ENCODE data around the gene ZNF385A. TPM values are rescaled to one million over a fixed set of nuclear protein-coding genes. Genes with fewer than 3 reads are reported as not detected.

ZNF385A gene
- total RNA-seq, 1 donor: 2.2 TPM

GRCh38 chr12:54376596-54376995 lies 7.9 kb downstream of the ZNF385A start:
- TF ChIP-seq, protein P1, sequence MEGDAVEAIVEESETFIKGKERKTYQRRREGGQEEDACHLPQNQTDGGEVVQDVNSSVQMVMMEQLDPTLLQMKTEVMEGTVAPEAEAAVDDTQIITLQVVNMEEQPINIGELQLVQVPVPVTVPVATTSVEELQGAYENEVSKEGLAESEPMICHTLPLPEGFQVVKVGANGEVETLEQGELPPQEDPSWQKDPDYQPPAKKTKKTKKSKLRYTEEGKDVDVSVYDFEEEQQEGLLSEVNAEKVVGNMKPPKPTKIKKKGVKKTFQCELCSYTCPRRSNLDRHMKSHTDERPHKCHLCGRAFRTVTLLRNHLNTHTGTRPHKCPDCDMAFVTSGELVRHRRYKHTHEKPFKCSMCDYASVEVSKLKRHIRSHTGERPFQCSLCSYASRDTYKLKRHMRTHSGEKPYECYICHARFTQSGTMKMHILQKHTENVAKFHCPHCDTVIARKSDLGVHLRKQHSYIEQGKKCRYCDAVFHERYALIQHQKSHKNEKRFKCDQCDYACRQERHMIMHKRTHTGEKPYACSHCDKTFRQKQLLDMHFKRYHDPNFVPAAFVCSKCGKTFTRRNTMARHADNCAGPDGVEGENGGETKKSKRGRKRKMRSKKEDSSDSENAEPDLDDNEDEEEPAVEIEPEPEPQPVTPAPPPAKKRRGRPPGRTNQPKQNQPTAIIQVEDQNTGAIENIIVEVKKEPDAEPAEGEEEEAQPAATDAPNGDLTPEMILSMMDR (IDR thresholded peaks at IDR 0.05; ENCODE audit: insufficient read depth, low read depth, low read length): no peak
- no peak overlapping the region for H3K4me3 ChIP-seq (ENCODE audit: low read depth, low read length)
- peak; percentile 48 for DNase-seq (ENCODE audit: low read depth)

GRCh38 chr12:54375259-54375579 lies 9.3 kb downstream of the ZNF385A start:
- no peak for DNase-seq (ENCODE audit: low read depth)
- TF ChIP-seq, protein P1 (IDR thresholded peaks at IDR 0.05; ENCODE audit: insufficient read depth, low read depth, low read length): no peak
- no peak overlapping the region for H3K4me3 ChIP-seq (ENCODE audit: low read depth, low read length)

DNA sequence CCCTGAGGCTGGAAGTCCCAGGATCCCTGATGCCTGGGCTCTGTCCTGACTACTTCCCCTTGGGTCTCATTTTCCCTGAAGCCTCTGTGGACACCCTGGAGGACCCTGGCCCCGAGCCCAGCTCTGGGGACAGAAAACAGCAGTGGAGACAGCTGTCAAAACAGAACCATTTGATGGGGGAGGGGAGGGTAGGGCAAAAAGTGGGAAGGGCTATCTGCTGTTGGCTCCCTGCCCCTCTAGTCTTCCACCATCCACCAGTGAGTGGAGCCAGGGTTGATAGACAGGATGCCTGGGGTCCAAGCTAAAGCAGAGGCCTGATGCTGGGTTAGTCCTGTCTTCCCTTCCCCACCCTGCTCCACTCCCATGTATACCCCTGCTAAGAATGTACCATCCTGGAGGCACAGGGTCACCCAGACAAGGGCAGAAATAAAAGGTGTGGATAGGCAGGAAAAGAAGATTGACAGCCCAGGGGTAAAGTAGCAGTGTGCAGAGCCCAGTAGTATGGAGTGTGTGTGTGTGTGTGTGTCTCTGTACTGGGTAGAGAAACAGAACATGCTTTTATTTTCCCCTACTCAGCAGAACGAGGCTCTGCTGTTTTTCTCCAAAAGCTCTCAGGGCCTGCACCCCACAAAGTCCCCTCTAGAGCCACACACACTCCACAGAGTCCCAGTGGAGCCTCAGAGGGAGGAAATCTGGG lies 9.8 kb downstream of the ZNF385A start:
- no peak overlapping the region for H3K4me3 ChIP-seq (ENCODE audit: low read depth, low read length)
- TF ChIP-seq, protein P1 (IDR thresholded peaks at IDR 0.05; ENCODE audit: insufficient read depth, low read depth, low read length): no peak
- no peak for DNase-seq (ENCODE audit: low read depth)

- no peak for DNase-seq (ENCODE audit: low read depth)
- TF ChIP-seq, protein P1 (IDR thresholded peaks at IDR 0.05; ENCODE audit: insufficient read depth, low read depth, low read length): no peak
- no peak overlapping the region for H3K4me3 ChIP-seq (ENCODE audit: low read depth, low read length)
Measured at GRCh38 chr12:54373649-54374561, 10.6 kb downstream of the ZNF385A start.

DNA sequence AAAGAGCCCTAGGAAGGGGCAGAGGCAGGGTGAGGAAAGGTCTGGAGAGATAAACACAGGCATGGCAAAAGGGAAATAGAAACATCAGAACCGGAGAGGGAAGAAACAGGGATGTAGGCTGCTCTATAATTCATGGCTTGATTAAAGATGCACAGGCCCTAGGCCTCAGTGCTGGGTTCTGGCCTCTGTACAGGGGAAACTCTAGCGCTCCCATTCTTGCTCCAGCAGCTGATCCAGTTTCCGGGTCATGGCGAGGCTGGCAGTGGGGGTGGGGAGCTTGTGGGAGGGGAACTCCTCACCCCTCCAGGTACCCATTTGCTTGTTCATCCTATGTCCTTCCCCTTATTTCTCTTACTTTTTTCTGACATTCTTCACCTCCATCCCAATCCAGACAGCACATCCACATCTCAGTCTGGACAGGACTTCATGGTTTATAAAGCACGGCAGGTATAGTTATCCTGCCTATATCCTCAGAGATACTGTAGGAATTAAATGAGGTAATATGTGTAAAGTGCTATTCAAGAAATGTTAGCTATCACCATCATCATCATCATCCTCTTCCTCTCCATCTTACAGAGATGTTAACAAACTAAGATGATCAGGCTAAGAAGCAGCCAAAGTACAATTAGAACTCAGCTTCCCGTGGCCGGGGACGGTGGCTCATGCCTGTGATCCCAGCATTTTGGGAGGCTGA lies 12.3 kb downstream of the ZNF385A start:
- H3K4me3 ChIP-seq (ENCODE audit: low read depth, low read length): no peak overlapping the region
- TF ChIP-seq, protein P1 (IDR thresholded peaks at IDR 0.05; ENCODE audit: insufficient read depth, low read depth, low read length): no peak
- no peak for DNase-seq (ENCODE audit: low read depth)

DNA sequence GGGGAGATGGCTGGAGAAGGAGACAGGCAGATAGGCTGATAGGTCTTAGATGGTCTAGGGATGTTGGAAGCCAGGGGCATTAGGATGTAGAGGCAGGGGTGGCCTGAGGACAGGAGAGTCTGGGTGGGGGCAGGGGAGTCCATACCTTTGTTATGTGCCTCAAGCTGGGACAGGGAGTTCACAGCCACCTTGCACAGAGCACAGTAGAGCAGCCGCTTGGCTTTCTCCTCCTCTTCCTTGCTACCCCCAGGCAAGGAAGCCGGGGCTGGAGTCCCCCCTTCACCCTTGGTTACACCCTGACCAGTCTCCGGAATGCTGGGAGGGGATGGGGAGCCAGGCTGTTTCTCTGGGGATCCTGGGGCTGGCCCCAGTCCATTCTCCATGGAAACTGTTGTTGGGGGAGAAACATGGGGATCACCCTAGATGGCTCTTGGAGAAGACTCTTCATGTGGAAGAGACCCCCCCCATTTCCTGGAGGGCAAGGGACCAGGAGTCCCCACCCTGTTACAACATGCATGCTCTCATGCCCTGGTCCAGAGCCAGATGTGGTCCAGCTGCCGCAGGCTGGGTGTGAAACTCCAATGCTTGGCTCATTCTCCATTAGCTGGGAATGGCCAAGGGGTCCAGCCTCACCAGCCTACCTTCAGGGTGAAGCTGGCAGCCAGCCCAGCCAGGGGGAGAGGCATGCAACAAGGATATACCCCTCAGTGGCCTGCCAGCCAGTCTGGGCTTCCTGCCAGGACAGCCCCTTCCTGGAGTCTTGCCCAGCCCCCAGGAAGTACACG lies 13.0 kb downstream of the ZNF385A start:
- TF ChIP-seq, protein P1 (IDR thresholded peaks at IDR 0.05; ENCODE audit: insufficient read depth, low read depth, low read length): no peak
- no peak overlapping the region for H3K4me3 ChIP-seq (ENCODE audit: low read depth, low read length)
- peak; percentile 48 for DNase-seq (ENCODE audit: low read depth)
